NCI-H1436 treated with DMSO at 0.1 percent for 48 hours (cell line): ENCODE results near the gene FOXP1.

Source experiments
- DNase-seq: peaks from one replicate; lab custom pipeline; 2025; lab: John Stamatoyannopoulos, UW

Gene FOXP1

GRCh38 chr3:71484452-71484851 lies 99.1 kb downstream of the FOXP1 start:
- DNase-seq = no peak

GRCh38 chr3:71484047-71484446 lies 99.5 kb downstream of the FOXP1 start:
- DNase-seq = no peak

- no peak for DNase-seq
Observed at GRCh38 chr3:71482771-71483170, 100.8 kb downstream of the FOXP1 start.

GRCh38 chr3:71478568-71478967 lies 105.0 kb downstream of the FOXP1 start:
- no peak for DNase-seq

GRCh38 chr3:71476950-71477349 lies 106.6 kb downstream of the FOXP1 start:
- no peak for DNase-seq

GRCh38 chr3:71469138-71469435 lies 114.4 kb downstream of the FOXP1 start:
- no peak for DNase-seq

GRCh38 chr3:71468311-71469137 lies 115.0 kb downstream of the FOXP1 start:
- no peak for DNase-seq

- DNase-seq = no peak
Observed at GRCh38 chr3:71466483-71466882, 117.0 kb downstream of the FOXP1 start.

GRCh38 chr3:71465371-71466036 lies 118.0 kb downstream of the FOXP1 start:
- DNase-seq = no peak

GRCh38 chr3:71464613-71465012 lies 118.9 kb downstream of the FOXP1 start:
- DNase-seq = no peak

- no peak for DNase-seq
Observed at GRCh38 chr3:71463617-71464016, 119.9 kb downstream of the FOXP1 start.

GRCh38 chr3:71462586-71462985 lies 120.9 kb downstream of the FOXP1 start:
- no peak for DNase-seq

- DNase-seq = no peak
Observed at GRCh38 chr3:71461749-71462483, 121.6 kb downstream of the FOXP1 start.

GRCh38 chr3:71461114-71461513 lies 122.4 kb downstream of the FOXP1 start:
- DNase-seq = no peak

- no peak for DNase-seq
Observed at GRCh38 chr3:71458895-71459294, 124.6 kb downstream of the FOXP1 start.

- DNase-seq = no peak
Observed at GRCh38 chr3:71456826-71457225, 126.7 kb downstream of the FOXP1 start.

- no peak for DNase-seq
Observed at GRCh38 chr3:71456156-71456555, 127.4 kb downstream of the FOXP1 start.

GRCh38 chr3:71454512-71455403 lies 128.8 kb downstream of the FOXP1 start:
- DNase-seq = no peak

GRCh38 chr3:71453822-71454511 lies 129.6 kb downstream of the FOXP1 start:
- no peak for DNase-seq

- DNase-seq = no peak
Observed at GRCh38 chr3:71453319-71453718, 130.2 kb downstream of the FOXP1 start.

- DNase-seq = no peak
Observed at GRCh38 chr3:71451812-71452211, 131.7 kb downstream of the FOXP1 start.
